WTC11 (cell line): ENCODE data around the gene ACOT6. TPM values are rescaled to one million over a fixed set of nuclear protein-coding genes. Genes with fewer than 3 reads are reported as not detected.

Experiments used
- ATAC-seq: fragments of 200-7000 bp; cut with Tn5 transposase; 2 replicates; pipeline ENCODE4 v1.10.0; 2021; ENCODE audit warnings: mild to moderate bottlenecking, moderate library complexity
- CTCF ChIA-PET: fragments of 300-600 bp; sonication (Branson Sonifier 250); formaldehyde crosslinking; loops from one replicate; lab custom pipeline; 2021; ENCODE audit warnings: antibody characterized with exemption; lab: Charles Lee
- POLR2A ChIA-PET: fragments of 350-600 bp; sonication (Branson Sonifier 250); formaldehyde crosslinking; loops from one replicate; lab custom pipeline; 2021; ENCODE audit warnings: antibody characterized with exemption; lab: Charles Lee
- DNase-seq: peaks from one replicate; pipeline ENCODE4 v3.0.0; 2021; ENCODE audit warnings: low spot score
- H3K27ac Mint-ChIP-seq: 2 replicates; pipeline ENCODE4 v1.8.0; 2021; ENCODE audit warnings: mixed read lengths
- H3K27me3 Mint-ChIP-seq: 2 replicates; pipeline ENCODE4 v1.8.0; 2021; ENCODE audit warnings: low read depth, mild to moderate bottlenecking, moderate library complexity, mixed read lengths
- H3K36me3 Mint-ChIP-seq: 2 replicates; pipeline ENCODE4 v1.8.0; 2021; ENCODE audit warnings: mixed read lengths
- H3K4me1 Mint-ChIP-seq: 2 replicates; pipeline ENCODE4 v1.8.0; 2022; ENCODE audit warnings: mixed read lengths
- H3K4me3 Mint-ChIP-seq: 2 replicates; pipeline ENCODE4 v1.8.0; 2021; ENCODE audit warnings: mild to moderate bottlenecking, moderate library complexity, mixed read lengths
- H3K9me3 Mint-ChIP-seq: 2 replicates; pipeline ENCODE4 v1.8.0; 2021; ENCODE audit warnings: mixed read lengths
- CBFB ChIP-seq: sonication (generic); formaldehyde crosslinking; IDR thresholded peaks from 2 replicates; pipeline ENCODE4 v1.8.1; 2022; ENCODE audit warnings: mild to moderate bottlenecking, low read depth, missing genetic modification reagents
- FOXK1 ChIP-seq: sonication (generic); formaldehyde crosslinking; IDR thresholded peaks from 2 replicates; pipeline ENCODE4 v1.8.0; 2022; ENCODE audit warnings: mild to moderate bottlenecking, moderate library complexity, missing genetic modification reagents
- JUN ChIP-seq: sonication (generic); formaldehyde crosslinking; IDR thresholded peaks from 2 replicates; pipeline ENCODE4 v1.8.0; 2023; ENCODE audit warnings: mild to moderate bottlenecking, missing genetic modification reagents
- KAT7 ChIP-seq: sonication (generic); formaldehyde crosslinking; IDR thresholded peaks from 2 replicates; pipeline ENCODE4 v1.8.1; 2023; ENCODE audit warnings: missing genetic modification reagents, mild to moderate bottlenecking, borderline replicate concordance
- NFATC4 ChIP-seq: fragments of 250-450 bp; sonication (Bioruptor Pico); IDR thresholded peaks from 2 replicates; pipeline ENCODE4 v1.9.0; 2021; ENCODE audit warnings: mild to moderate bottlenecking
- PRRX2 ChIP-seq: fragments of 250-450 bp; sonication (Bioruptor Pico); IDR thresholded peaks from 2 replicates; pipeline ENCODE4 v1.8.0; 2021; ENCODE audit warnings: mild to moderate bottlenecking
- RORB ChIP-seq: fragments of 250-450 bp; sonication (Bioruptor Pico); IDR thresholded peaks from 2 replicates; pipeline ENCODE4 v1.9.0; 2021; ENCODE audit warnings: mild to moderate bottlenecking
- SOX15 ChIP-seq: fragments of 250-450 bp; sonication (Bioruptor Pico); IDR thresholded peaks from 2 replicates; pipeline ENCODE4 v1.9.0; 2021; ENCODE audit warnings: mild to moderate bottlenecking
- ZNF138 ChIP-seq: sonication (generic); formaldehyde crosslinking; conservative IDR thresholded peaks from 2 replicates; pipeline ENCODE4 v1.8.1; 2022; ENCODE audit warnings: mild to moderate bottlenecking, moderate library complexity, missing genetic modification reagents
- ZNF219 ChIP-seq: sonication (generic); formaldehyde crosslinking; IDR thresholded peaks from 2 replicates; pipeline ENCODE4 v1.8.0; 2023; ENCODE audit warnings: missing genetic modification reagents, mild to moderate bottlenecking, borderline replicate concordance
- total RNA-seq: library from RNA; stranded (reverse); gene quantifications from 3 replicates; pipeline ENCODE4 v1.2.3, GENCODE V29; 2021
- TF ChIP-seq, protein P1 (sequence below): sonication (generic); formaldehyde crosslinking; IDR thresholded peaks from 2 replicates; pipeline ENCODE4 v1.8.1; 2022; ENCODE audit warnings: mild to moderate bottlenecking, missing genetic modification reagents, moderate library complexity, borderline replicate concordance
- TF ChIP-seq, protein P2 (sequence below): sonication (generic); formaldehyde crosslinking; IDR thresholded peaks from 2 replicates; pipeline ENCODE4 v1.8.0; 2022; ENCODE audit warnings: missing genetic modification reagents
- TF ChIP-seq, protein P3 (sequence below): fragments of 250-450 bp; sonication (Bioruptor Pico); IDR thresholded peaks from 2 replicates; pipeline ENCODE4 v2.1.2; 2022; ENCODE audit warnings: mild to moderate bottlenecking, moderate library complexity
- TF ChIP-seq, protein P4 (sequence below): fragments of 250-450 bp; sonication (Bioruptor Pico); IDR thresholded peaks from 2 replicates; pipeline ENCODE4 v1.9.0; 2021; ENCODE audit warnings: mild to moderate bottlenecking
- TF ChIP-seq, protein P5 (sequence below): sonication (generic); formaldehyde crosslinking; IDR thresholded peaks from 2 replicates; pipeline ENCODE4 v1.8.1; 2022; ENCODE audit warnings: low read depth, mild to moderate bottlenecking, moderate library complexity, missing genetic modification reagents, borderline replicate concordance
- TF ChIP-seq, protein P6 (sequence below): sonication (generic); formaldehyde crosslinking; conservative IDR thresholded peaks from 2 replicates; pipeline ENCODE4 v1.8.1; 2022; ENCODE audit warnings: mild to moderate bottlenecking, missing genetic modification reagents
- TF ChIP-seq, protein P7 (sequence below): sonication (generic); formaldehyde crosslinking; IDR thresholded peaks from 2 replicates; pipeline ENCODE4 v1.8.0; 2022; ENCODE audit warnings: mild to moderate bottlenecking, missing genetic modification reagents

ACOT6 gene
- total RNA-seq, 1 experiment from 2014 or later: 0.13 TPM

DNA sequence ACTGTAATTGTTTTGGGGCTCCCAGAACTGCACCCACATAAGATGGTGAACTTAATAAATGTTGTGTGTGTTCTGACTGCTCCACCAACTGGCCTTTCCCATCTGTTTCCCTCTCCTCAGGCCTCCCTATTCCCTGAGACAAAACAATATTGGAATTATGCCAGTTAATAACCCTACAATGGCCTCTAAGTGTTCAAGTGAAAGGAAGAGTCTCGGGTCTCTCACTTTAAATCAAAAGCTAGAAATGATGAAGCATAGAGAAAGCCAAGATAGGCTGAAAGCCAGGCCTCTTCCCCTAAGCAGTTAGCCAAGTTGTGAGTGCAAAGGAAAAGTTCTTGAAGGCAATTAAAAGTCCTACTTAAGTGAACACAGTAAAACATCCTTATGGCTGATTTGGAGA, 13.4 kb downstream of the ACOT6 start:
- no peaks in the 10 kb centered on the region; the same call in 1 of the 2 replicates for H3K27me3 Mint-ChIP-seq
- 0 out of 2 replicates have a peak, but pooled peaks cover 6% of the 10 kb centered on the region for H3K4me1 Mint-ChIP-seq
- POLR2A ChIA-PET: no interaction called here
- H3K4me3 Mint-ChIP-seq: no peak overlapping the region
- no peak overlapping the region for H3K27ac Mint-ChIP-seq
- ATAC-seq: no peak
- peaks cover 7% of the 10 kb centered on the region; the same call in 1 of the 2 replicates for H3K9me3 Mint-ChIP-seq
- H3K36me3 Mint-ChIP-seq: peaks cover 5% of the 10 kb centered on the region
- TF ChIP-seq, protein P1, sequence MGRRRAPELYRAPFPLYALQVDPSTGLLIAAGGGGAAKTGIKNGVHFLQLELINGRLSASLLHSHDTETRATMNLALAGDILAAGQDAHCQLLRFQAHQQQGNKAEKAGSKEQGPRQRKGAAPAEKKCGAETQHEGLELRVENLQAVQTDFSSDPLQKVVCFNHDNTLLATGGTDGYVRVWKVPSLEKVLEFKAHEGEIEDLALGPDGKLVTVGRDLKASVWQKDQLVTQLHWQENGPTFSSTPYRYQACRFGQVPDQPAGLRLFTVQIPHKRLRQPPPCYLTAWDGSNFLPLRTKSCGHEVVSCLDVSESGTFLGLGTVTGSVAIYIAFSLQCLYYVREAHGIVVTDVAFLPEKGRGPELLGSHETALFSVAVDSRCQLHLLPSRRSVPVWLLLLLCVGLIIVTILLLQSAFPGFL (CRISPR knock-in tag): no peak
- TF ChIP-seq, protein P2, sequence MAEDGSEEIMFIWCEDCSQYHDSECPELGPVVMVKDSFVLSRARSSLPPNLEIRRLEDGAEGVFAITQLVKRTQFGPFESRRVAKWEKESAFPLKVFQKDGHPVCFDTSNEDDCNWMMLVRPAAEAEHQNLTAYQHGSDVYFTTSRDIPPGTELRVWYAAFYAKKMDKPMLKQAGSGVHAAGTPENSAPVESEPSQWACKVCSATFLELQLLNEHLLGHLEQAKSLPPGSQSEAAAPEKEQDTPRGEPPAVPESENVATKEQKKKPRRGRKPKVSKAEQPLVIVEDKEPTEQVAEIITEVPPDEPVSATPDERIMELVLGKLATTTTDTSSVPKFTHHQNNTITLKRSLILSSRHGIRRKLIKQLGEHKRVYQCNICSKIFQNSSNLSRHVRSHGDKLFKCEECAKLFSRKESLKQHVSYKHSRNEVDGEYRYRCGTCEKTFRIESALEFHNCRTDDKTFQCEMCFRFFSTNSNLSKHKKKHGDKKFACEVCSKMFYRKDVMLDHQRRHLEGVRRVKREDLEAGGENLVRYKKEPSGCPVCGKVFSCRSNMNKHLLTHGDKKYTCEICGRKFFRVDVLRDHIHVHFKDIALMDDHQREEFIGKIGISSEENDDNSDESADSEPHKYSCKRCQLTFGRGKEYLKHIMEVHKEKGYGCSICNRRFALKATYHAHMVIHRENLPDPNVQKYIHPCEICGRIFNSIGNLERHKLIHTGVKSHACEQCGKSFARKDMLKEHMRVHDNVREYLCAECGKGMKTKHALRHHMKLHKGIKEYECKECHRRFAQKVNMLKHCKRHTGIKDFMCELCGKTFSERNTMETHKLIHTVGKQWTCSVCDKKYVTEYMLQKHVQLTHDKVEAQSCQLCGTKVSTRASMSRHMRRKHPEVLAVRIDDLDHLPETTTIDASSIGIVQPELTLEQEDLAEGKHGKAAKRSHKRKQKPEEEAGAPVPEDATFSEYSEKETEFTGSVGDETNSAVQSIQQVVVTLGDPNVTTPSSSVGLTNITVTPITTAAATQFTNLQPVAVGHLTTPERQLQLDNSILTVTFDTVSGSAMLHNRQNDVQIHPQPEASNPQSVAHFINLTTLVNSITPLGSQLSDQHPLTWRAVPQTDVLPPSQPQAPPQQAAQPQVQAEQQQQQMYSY (CRISPR knock-in tag): no peak
- TF ChIP-seq, protein P3, sequence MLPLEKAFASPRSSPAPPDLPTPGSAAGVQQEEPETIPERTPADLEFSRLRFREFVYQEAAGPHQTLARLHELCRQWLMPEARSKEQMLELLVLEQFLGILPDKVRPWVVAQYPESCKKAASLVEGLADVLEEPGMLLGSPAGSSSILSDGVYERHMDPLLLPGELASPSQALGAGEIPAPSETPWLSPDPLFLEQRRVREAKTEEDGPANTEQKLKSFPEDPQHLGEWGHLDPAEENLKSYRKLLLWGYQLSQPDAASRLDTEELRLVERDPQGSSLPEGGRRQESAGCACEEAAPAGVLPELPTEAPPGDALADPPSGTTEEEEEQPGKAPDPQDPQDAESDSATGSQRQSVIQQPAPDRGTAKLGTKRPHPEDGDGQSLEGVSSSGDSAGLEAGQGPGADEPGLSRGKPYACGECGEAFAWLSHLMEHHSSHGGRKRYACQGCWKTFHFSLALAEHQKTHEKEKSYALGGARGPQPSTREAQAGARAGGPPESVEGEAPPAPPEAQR (CRISPR knock-in tag): no peak
- CTCF ChIA-PET: interaction anchor here (0.6 kb wide), 1 partner anchor 38 kb away, joined by 5 read pairs; no protein-coding TSS in a partner anchor
- DNase-seq: no peak

DNA sequence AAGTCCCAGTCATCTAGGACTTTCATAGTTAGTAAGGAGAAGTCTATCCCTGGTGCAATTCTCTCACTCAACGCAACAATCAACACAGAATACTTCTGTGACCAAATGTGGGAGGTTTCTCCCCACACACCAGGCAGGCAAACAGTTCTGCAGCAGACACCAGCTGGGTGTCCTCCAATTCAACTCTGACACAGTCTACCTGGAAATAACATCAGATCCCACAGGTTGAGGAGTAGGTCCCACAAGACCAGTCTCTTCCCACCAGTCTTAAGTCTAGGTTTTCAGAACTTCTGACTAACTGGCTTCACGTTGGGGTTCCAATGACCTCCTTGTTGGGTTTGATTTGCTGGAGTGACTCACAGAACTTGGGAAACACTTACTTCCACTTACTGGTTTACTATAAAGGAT, 14.8 kb downstream of the ACOT6 start:
- Mint-ChIP-seq H3K27ac (no peak overlapping the region; the same call in 1 of the 2 replicates), H3K9me3 (peaks cover 7% of the 10 kb centered on the region; the same call in 1 of the 2 replicates), H3K36me3 (peaks cover 5% of the 10 kb centered on the region), H3K4me3 (no peak overlapping the region), H3K4me1 (0 out of 2 replicates have a peak, but pooled peaks cover 6% of the 10 kb centered on the region), H3K27me3 (no peaks in the 10 kb centered on the region; the same call in 1 of the 2 replicates)
- ChIA-PET POLR2A (no interaction called here), CTCF (interaction anchor here (0.7 to 1.1 kb wide), 2 partner anchors 332 to 341 kb away, joined by 3 to 4 read pairs; no protein-coding TSS in a partner anchor)
- no peak for TF ChIP-seq ZNF219 (CRISPR knock-in tag)
- TF ChIP-seq, protein P4, sequence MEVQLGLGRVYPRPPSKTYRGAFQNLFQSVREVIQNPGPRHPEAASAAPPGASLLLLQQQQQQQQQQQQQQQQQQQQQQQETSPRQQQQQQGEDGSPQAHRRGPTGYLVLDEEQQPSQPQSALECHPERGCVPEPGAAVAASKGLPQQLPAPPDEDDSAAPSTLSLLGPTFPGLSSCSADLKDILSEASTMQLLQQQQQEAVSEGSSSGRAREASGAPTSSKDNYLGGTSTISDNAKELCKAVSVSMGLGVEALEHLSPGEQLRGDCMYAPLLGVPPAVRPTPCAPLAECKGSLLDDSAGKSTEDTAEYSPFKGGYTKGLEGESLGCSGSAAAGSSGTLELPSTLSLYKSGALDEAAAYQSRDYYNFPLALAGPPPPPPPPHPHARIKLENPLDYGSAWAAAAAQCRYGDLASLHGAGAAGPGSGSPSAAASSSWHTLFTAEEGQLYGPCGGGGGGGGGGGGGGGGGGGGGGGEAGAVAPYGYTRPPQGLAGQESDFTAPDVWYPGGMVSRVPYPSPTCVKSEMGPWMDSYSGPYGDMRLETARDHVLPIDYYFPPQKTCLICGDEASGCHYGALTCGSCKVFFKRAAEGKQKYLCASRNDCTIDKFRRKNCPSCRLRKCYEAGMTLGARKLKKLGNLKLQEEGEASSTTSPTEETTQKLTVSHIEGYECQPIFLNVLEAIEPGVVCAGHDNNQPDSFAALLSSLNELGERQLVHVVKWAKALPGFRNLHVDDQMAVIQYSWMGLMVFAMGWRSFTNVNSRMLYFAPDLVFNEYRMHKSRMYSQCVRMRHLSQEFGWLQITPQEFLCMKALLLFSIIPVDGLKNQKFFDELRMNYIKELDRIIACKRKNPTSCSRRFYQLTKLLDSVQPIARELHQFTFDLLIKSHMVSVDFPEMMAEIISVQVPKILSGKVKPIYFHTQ (CRISPR knock-in tag): no peak
- no peak for TF ChIP-seq JUN (CRISPR knock-in tag)
- TF ChIP-seq CBFB: no peak
- no peak for TF ChIP-seq RORB (CRISPR knock-in tag)
- TF ChIP-seq PRRX2 (CRISPR knock-in tag): no peak
- TF ChIP-seq SOX15 (CRISPR knock-in tag): no peak
- TF ChIP-seq NFATC4: no peak
- TF ChIP-seq, protein P5, sequence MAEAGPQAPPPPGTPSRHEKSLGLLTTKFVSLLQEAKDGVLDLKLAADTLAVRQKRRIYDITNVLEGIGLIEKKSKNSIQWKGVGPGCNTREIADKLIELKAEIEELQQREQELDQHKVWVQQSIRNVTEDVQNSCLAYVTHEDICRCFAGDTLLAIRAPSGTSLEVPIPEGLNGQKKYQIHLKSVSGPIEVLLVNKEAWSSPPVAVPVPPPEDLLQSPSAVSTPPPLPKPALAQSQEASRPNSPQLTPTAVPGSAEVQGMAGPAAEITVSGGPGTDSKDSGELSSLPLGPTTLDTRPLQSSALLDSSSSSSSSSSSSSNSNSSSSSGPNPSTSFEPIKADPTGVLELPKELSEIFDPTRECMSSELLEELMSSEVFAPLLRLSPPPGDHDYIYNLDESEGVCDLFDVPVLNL (CRISPR knock-in tag): no peak
- TF ChIP-seq, protein P6, sequence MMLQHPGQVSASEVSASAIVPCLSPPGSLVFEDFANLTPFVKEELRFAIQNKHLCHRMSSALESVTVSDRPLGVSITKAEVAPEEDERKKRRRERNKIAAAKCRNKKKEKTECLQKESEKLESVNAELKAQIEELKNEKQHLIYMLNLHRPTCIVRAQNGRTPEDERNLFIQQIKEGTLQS (CRISPR knock-in tag): no peak
- no peak for TF ChIP-seq KAT7 (CRISPR knock-in tag)
- no peak for TF ChIP-seq ZNF138 (CRISPR knock-in tag)
- no peak for TF ChIP-seq FOXK1
- TF ChIP-seq, protein P7, sequence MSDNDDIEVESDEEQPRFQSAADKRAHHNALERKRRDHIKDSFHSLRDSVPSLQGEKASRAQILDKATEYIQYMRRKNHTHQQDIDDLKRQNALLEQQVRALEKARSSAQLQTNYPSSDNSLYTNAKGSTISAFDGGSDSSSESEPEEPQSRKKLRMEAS (CRISPR knock-in tag): no peak
- ATAC-seq (no peak), DNase-seq (no peak)
